Keratinocyte (primary cell): Measurements from ENCODE around the gene SLC2A4. TPM values are rescaled to one million over a fixed set of nuclear protein-coding genes. Genes with fewer than 3 reads are reported as not detected.
A peak's percentile ranks its signal among the peaks of the same experiment; 100 is the strongest.

Experiments
- DNase-seq: peaks from one replicate; pipeline ENCODE4 v3.0.0-alpha.2; 2011; ENCODE audit warnings: low read depth, missing footprints, low spot score
- FAIRE-seq: peaks from 2 replicates; lab custom pipeline; 2011; peaks lifted over from hg19 to GRCh38; lab: Jason Lieb, UNC
- H2AFZ ChIP-seq: 2 replicates; pipeline ENCODE4 v1.6.0; 2012; ENCODE audit warnings: low read length, control low read depth, inconsistent platforms; ENCODE audit not compliant: control insufficient read depth
- H3K27ac ChIP-seq: 2 replicates; pipeline ENCODE4 v1.5.1; 2011; ENCODE audit warnings: low read length; ENCODE audit not compliant: control insufficient read depth, insufficient read depth
- H3K27me3 ChIP-seq: 3 replicates; pipeline ENCODE4 v1.6.0; 2011; ENCODE audit warnings: low read length; ENCODE audit not compliant: control insufficient read depth, insufficient read depth; ENCODE audit errors: extremely low read depth
- H3K36me3 ChIP-seq, 2 experiments: 2 replicates in 1 of 2; 3 replicates in 1 of 2; pipeline ENCODE4 v1.5.1; 2011; ENCODE audit warnings: low read length in 2 of 2, mild to moderate bottlenecking in 1 of 2; ENCODE audit not compliant: control insufficient read depth in 2 of 2, insufficient read depth in 2 of 2; ENCODE audit errors: extremely low read depth in 1 of 2
- H3K4me1 ChIP-seq: 3 replicates; pipeline ENCODE4 v1.5.1; 2011; ENCODE audit warnings: low read length; ENCODE audit not compliant: control insufficient read depth, insufficient read depth; ENCODE audit errors: extremely low read depth
- H3K4me2 ChIP-seq: 3 replicates; pipeline ENCODE4 v1.6.0; 2011; ENCODE audit warnings: low read depth, low read length; ENCODE audit not compliant: control insufficient read depth, insufficient read depth; ENCODE audit errors: extremely low read depth
- H3K4me3 ChIP-seq, 3 experiments: fragments of 200-600 bp in 1 of 3; sonication (generic) in 1 of 3; 2 replicates in 2 of 3; 3 replicates in 1 of 3; pipeline ENCODE4 v1.5.1; 2011 to 2016; ENCODE audit warnings: low read length in 3 of 3, mild to moderate bottlenecking in 3 of 3, control low read depth in 2 of 3, inconsistent platforms in 1 of 3, low read depth in 1 of 3, mixed read lengths in 1 of 3, mixed run types in 1 of 3, moderate library complexity in 1 of 3; ENCODE audit not compliant: control insufficient read depth in 2 of 3, insufficient read depth in 2 of 3; ENCODE audit errors: extremely low read depth in 1 of 3
- H3K79me2 ChIP-seq: 2 replicates; pipeline ENCODE4 v1.6.0; 2012; ENCODE audit warnings: low read length; ENCODE audit not compliant: control insufficient read depth, insufficient read depth
- H3K9ac ChIP-seq: 3 replicates; pipeline ENCODE4 v1.6.0; 2011; ENCODE audit warnings: low read length; ENCODE audit not compliant: control insufficient read depth, insufficient read depth; ENCODE audit errors: extremely low read depth
- H3K9me1 ChIP-seq: 3 replicates; pipeline ENCODE4 v1.6.0; 2011; ENCODE audit warnings: low read length; ENCODE audit not compliant: control insufficient read depth, insufficient read depth; ENCODE audit errors: extremely low read depth
- H3K9me3 ChIP-seq: 2 replicates; pipeline ENCODE4 v1.5.1; 2012; ENCODE audit warnings: low read depth, low read length; ENCODE audit not compliant: control insufficient read depth
- H4K20me1 ChIP-seq: 3 replicates; pipeline ENCODE4 v1.6.0; 2011; ENCODE audit warnings: low read length; ENCODE audit not compliant: control insufficient read depth, insufficient read depth; ENCODE audit errors: extremely low read depth
- EZH2 ChIP-seq: IDR thresholded peaks from one replicate; pipeline ENCODE4 v1.6.1; 2012; ENCODE audit warnings: inconsistent platforms, mild to moderate bottlenecking, low read length, moderate library complexity
- dilution Hi-C: fragments of 300-500 bp; cut with MboI; formaldehyde crosslinking; loops from one replicate; pipeline ENCODE4 v1.7.0; 2020; ENCODE audit warnings: low sequenced_read_pairs; ENCODE audit not compliant: extremely low pct_ligation_motif_present
- polyA plus RNA-seq, 5 experiments: library from polyadenylated mRNA; depleted of rRNA in 3 of 5; stranded (reverse) in 3 of 5; stranded (forward) in 1 of 5; unstranded in 1 of 5; fragments of >200 nt; gene quantifications; 1 replicate in 1 of 5; 2 replicates in 3 of 5; 3 replicates in 1 of 5; pipeline versions ENCODE4 v1.2.1 to v1.2.3, GENCODE V29; 2011 to 2012; ENCODE audit warnings: missing spikeins in 2 of 5, low read depth in 1 of 5, low replicate concordance in 1 of 5
- TF ChIP-seq, protein P1 (sequence below), 3 experiments: IDR thresholded peaks in 1 of 3; conservative IDR thresholded peaks in 1 of 3; optimal IDR thresholded peaks in 1 of 3; 2 replicates in 2 of 3; 3 replicates in 1 of 3; pipeline versions ENCODE3 to v1.5.1; 2011; ENCODE audit warnings: low read length in 3 of 3, mild to moderate bottlenecking in 3 of 3, moderate library complexity in 2 of 3, control low read depth in 1 of 3, inconsistent platforms in 1 of 3; ENCODE audit not compliant: insufficient read depth in 2 of 3; ENCODE audit errors: extremely low read depth in 1 of 3

Gene SLC2A4
- polyA plus RNA-seq, 1 donor (not counting 4 experiments of a cell fraction or from before 2014, with no cell fraction given), result not detected

DNA sequence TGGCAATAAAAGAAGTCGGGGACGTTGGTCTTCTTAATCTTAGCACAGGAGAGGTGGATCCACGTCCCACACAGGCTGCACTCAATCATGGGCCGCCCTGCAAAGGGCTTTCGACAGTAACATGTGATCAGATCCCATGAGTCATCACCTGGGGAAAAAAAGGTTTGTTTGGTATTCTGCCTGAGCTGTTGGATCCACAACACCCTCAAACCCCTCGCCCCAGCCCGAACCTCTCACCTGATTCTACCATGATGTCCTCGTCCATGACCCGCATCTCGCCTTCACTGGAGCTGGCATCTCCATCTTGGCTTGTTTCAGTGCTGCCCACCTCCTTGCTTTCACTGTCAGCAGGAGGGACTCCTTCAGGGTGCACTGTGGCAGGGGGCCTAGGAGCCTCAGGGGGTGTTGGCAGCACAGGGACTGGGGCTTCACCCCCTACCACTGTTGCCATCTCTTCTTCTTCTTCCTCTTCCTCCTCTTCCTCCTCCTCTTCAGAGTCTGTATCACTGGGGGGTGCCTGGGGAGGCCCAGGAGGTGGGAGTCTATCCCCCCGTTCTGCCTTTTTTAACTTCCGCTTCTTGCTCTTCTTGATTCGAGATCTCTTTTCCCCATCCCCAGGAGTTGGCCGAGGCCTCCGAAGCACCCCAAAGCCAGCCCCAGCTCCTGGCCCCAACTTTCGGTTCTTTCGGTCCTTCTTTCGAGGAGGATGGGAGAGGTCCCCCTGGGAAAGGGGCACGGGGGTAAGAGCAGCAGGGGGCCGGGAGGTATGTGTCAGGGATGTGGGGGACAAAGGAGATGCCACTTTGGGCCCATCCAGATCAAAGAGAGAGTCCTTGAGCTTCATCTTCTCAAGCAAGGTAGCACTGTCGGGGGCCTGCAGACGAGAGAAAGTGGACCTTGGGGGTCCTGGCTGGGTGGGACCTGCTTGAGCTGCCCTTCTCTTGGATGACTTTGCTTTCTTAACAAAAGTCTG lies 45.5 kb upstream of the SLC2A4 start:
- no peak overlapping the region for H3K4me3 ChIP-seq
- peak overlapping the region; percentile 93 for H3K27ac ChIP-seq
- TF ChIP-seq EZH2, result no peak
- TF ChIP-seq, protein P1, sequence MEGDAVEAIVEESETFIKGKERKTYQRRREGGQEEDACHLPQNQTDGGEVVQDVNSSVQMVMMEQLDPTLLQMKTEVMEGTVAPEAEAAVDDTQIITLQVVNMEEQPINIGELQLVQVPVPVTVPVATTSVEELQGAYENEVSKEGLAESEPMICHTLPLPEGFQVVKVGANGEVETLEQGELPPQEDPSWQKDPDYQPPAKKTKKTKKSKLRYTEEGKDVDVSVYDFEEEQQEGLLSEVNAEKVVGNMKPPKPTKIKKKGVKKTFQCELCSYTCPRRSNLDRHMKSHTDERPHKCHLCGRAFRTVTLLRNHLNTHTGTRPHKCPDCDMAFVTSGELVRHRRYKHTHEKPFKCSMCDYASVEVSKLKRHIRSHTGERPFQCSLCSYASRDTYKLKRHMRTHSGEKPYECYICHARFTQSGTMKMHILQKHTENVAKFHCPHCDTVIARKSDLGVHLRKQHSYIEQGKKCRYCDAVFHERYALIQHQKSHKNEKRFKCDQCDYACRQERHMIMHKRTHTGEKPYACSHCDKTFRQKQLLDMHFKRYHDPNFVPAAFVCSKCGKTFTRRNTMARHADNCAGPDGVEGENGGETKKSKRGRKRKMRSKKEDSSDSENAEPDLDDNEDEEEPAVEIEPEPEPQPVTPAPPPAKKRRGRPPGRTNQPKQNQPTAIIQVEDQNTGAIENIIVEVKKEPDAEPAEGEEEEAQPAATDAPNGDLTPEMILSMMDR (optimal IDR thresholded peaks at IDR 0.05 in 1 of 3, IDR thresholded peaks at IDR 0.05 in 1 of 3, conservative IDR thresholded peaks at IDR 0.05 in 1 of 3; ENCODE audit: extremely low read depth in 1 of 3, insufficient read depth in 2 of 3, low read length in 3 of 3), result no peak
- no peak overlapping the region for H2AFZ ChIP-seq
- peaks cover 2% of the 10 kb centered on the region for H3K9me1 ChIP-seq
- peaks cover 60% of the 10 kb centered on the region for H3K79me2 ChIP-seq
- no peaks in the 10 kb centered on the region for H3K9me3 ChIP-seq
- dilution Hi-C loops, result no loop called here
- no peaks in the 10 kb centered on the region for H3K27me3 ChIP-seq
- H3K4me1 ChIP-seq, result peaks cover 41% of the 10 kb centered on the region
- peaks cover 14 to 31% of the 10 kb centered on the region in 2 experiments for H3K36me3 ChIP-seq
- DNase-seq (no peak), FAIRE-seq (no peak)
- peak overlapping the region; percentile 18 for H3K9ac ChIP-seq
- peaks cover 3% of the 10 kb centered on the region for H4K20me1 ChIP-seq
- peak overlapping the region; percentile 9 for H3K4me2 ChIP-seq

DNA sequence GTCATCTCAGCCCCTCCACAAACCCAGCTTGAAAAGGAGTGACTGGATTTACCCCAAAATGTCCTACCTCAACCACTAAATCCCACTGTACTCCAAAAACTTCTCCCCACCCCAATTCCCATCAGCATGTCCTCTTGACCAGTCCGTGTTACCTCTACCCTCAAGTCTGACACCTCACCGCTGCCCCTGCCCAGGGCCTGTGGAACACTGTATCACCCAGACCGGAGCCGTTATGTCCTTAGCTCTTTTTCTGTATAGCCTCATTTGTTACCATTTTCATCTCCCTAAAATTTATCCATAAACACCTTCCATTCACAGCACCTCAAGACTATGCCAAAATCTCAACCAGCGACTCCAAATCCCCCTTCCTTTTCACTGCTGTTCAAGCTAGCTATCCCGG lies 44.7 kb upstream of the SLC2A4 start:
- H3K27ac ChIP-seq, result peak overlapping the region; percentile 70
- H3K4me1 ChIP-seq, result peaks cover 47% of the 10 kb centered on the region
- H3K36me3 ChIP-seq, result peaks cover 15 to 31% of the 10 kb centered on the region in 2 experiments
- dilution Hi-C loops, result no loop called here
- H3K79me2 ChIP-seq, result peaks cover 58% of the 10 kb centered on the region
- DNase-seq (no peak), FAIRE-seq (no peak)
- H3K9me3 ChIP-seq, result no peaks in the 10 kb centered on the region
- no peaks in the 10 kb centered on the region for H3K27me3 ChIP-seq
- H3K4me2 ChIP-seq, result no peak overlapping the region
- no peak overlapping the region for H3K9ac ChIP-seq
- H3K4me3 ChIP-seq, result no peak overlapping the region
- peaks cover 2% of the 10 kb centered on the region for H4K20me1 ChIP-seq
- no peak overlapping the region for H2AFZ ChIP-seq
- H3K9me1 ChIP-seq, result peaks cover 2% of the 10 kb centered on the region
- TF ChIP-seq, protein P1 (optimal IDR thresholded peaks at IDR 0.05 in 1 of 3, IDR thresholded peaks at IDR 0.05 in 1 of 3, conservative IDR thresholded peaks at IDR 0.05 in 1 of 3; ENCODE audit: extremely low read depth in 1 of 3, insufficient read depth in 2 of 3, low read length in 3 of 3), result no peak
- TF ChIP-seq EZH2, result no peak
